Epithelial cell of proximal tubule (primary cell): ENCODE results near the gene PTOV1. TPM values are rescaled to one million over a fixed set of nuclear protein-coding genes. Genes with fewer than 3 reads are reported as not detected.

ENCODE experiments used
- DNase-seq: peaks from one replicate; pipeline ENCODE4 v3.0.0-alpha.2; 2011; ENCODE audit warnings: low read depth
- H3K4me3 ChIP-seq: 2 replicates; pipeline ENCODE4 v1.5.1; 2011; ENCODE audit warnings: low read depth, mild to moderate bottlenecking, low read length
- CTCF ChIP-seq: conservative IDR thresholded peaks from 2 replicates; pipeline ENCODE4 v1.5.1; 2012; ENCODE audit warnings: low read depth, mild to moderate bottlenecking, low read length
- total RNA-seq: library from RNA; depleted of rRNA; stranded (reverse); fragments of >200 nt; gene quantifications from 2 replicates; pipeline ENCODE4 v1.2.3, GENCODE V29; 2015

PTOV1 gene
- total RNA-seq, 1 donor from 2014 or later: 121 TPM

GRCh38 chr19:49892716-49893115, 41.8 kb downstream of the PTOV1 start:
- H3K4me3 ChIP-seq: no peak overlapping the region
- DNase-seq: no peak
- TF ChIP-seq CTCF: no peak

- DNase-seq: no peak
- no peak overlapping the region for H3K4me3 ChIP-seq
- TF ChIP-seq CTCF: no peak
These were observed 43.2 kb downstream of the PTOV1 start for GRCh38 chr19:49894011-49894664.

- H3K4me3 ChIP-seq: no peak overlapping the region
- no peak for DNase-seq
- no peak for TF ChIP-seq CTCF
These were observed 44.1 kb downstream of the PTOV1 start for GRCh38 chr19:49894879-49895565.

GRCh38 chr19:49895566-49896297, 44.8 kb downstream of the PTOV1 start:
- DNase-seq: no peak
- TF ChIP-seq CTCF: no peak
- no peak overlapping the region for H3K4me3 ChIP-seq

- H3K4me3 ChIP-seq: peak within 1 kb of the TSS; percentile 33
- TF ChIP-seq CTCF: no peak
- DNase-seq: peak; percentile 73
These were observed 46.1 kb downstream of the PTOV1 start, which contains the start of gene IL4I1 for GRCh38 chr19:49896863-49897621. Gene IL4I1, minus strand, starts transcription at chr19:49896887. Its CDS starts 727 bp downstream, at chr19:49896160.

- no peak overlapping the region for H3K4me3 ChIP-seq
- TF ChIP-seq CTCF: no peak
These were observed 53.2 kb downstream of the PTOV1 start for GRCh38 chr19:49904136-49904535.

More at GRCh38 chr19:49904136-49904535, 53.2 kb downstream of the PTOV1 start:
- no peak for DNase-seq
